Prostate gland (tissue), 2 donors: Measurements from ENCODE around the gene CCS. TPM values are rescaled to one million over a fixed set of nuclear protein-coding genes. Genes with fewer than 3 reads are reported as not detected.

Source experiments
- DNase-seq: peaks from one replicate; pipeline ENCODE4 v3.0.0-alpha.2; 2019; ENCODE audit warnings: low spot score
- H3K27ac ChIP-seq, 2 donors: fragments of 200-600 bp; sonication (generic); 2 replicates each; pipeline ENCODE4 v1.5.1; 2017 to 2019
- H3K27me3 ChIP-seq: fragments of 200-600 bp; sonication (generic); replicated peaks from 2 replicates; pipeline ENCODE4 v1.5.1; 2019; ENCODE audit not compliant: insufficient read depth
- H3K36me3 ChIP-seq, 2 donors: fragments of 200-600 bp; sonication (generic); 1 replicate in 1 of 2; 2 replicates in 1 of 2; pipeline versions ENCODE4 v1.5.1 to v1.8.1; 2017 to 2019
- H3K4me1 ChIP-seq: fragments of 200-600 bp; sonication (generic); replicated peaks from 2 replicates; pipeline ENCODE4 v1.5.1; 2019
- H3K4me3 ChIP-seq, 2 donors: fragments of 200-600 bp; sonication (generic); 2 replicates each; pipeline ENCODE4 v1.5.1; 2017 to 2019
- H3K9me3 ChIP-seq: fragments of 200-600 bp; sonication (generic); 2 replicates; pipeline ENCODE4 v1.5.1; 2017
- POLR2A ChIP-seq: fragments of 450-650 bp; IDR thresholded peaks from one replicate; pipeline ENCODE4 v1.6.1; 2016; ENCODE audit warnings: antibody characterized with exemption, mild to moderate bottlenecking
- POLR2AphosphoS5 ChIP-seq: sonication (generic); formaldehyde crosslinking; IDR thresholded peaks from one replicate; pipeline ENCODE4 v1.6.1; 2017; ENCODE audit warnings: antibody characterized with exemption
- WGBS: methylation state at CpG from one replicate; pipeline ENCODE4 v1.1.5; 2018; 5-methylcytosine and 5-hydroxymethylcytosine counted together
- intact Hi-C: fragments of 100-400 bp; cut with DNase I; formaldehyde crosslinking; loops from one replicate; pipeline ENCODE4 v1.14.2; 2022
- total RNA-seq, 2 donors: library from RNA; depleted of rRNA; stranded (reverse); fragments of >200 nt; gene quantifications; one replicate each; pipeline ENCODE4 v1.1.0, GENCODE V29; 2016
- TF ChIP-seq, protein P1 (sequence below), 4 experiments: fragments of 200-600 bp in 2 of 4; fragments of 450-650 bp in 2 of 4; sonication (generic) in 2 of 4; IDR thresholded peaks; 1 replicate in 3 of 4; 2 replicates in 1 of 4; pipeline ENCODE4 v1.5.1; 2016 to 2019; ENCODE audit warnings: antibody characterized with exemption in 4 of 4, mild to moderate bottlenecking in 2 of 4, moderate library complexity in 2 of 4

The CCS gene
- total RNA-seq, 2 donors from 2014 or later: 31.0 to 63.8 TPM

DNA sequence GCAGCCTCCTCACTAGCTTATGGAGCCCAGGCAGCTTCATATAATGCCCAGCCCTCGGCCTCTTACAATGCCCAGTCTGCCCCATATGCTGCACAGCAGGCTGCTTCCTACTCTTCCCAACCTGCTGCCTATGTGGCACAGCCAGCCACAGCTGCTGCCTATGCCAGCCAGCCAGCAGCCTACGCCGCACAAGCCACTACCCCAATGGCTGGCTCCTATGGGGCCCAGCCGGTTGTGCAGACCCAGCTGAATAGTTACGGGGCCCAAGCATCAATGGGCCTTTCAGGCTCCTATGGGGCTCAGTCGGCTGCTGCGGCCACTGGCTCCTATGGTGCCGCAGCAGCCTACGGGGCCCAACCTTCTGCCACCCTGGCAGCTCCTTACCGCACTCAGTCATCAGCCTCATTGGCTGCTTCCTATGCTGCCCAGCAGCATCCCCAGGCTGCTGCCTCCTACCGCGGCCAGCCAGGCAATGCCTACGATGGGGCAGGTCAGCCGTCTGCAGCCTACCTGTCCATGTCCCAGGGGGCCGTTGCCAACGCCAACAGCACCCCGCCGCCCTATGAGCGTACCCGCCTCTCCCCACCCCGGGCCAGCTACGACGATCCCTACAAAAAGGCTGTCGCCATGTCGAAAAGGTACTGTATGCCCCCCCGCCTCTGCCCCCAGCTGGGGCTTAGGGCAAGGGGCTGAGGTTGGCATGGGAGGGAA, 32.2 kb downstream of the CCS start:
- no peaks in the 10 kb centered on the region for H3K9me3 ChIP-seq
- WGBS: 96% methylated on average over 26 of the region's 26 CpGs
- H3K36me3 ChIP-seq: peaks cover 25 to 27% of the 10 kb centered on the region in 2 donors
- H3K4me1 ChIP-seq: peaks cover 13% of the 10 kb centered on the region
- intact Hi-C loops: no loop called here
- no peak for TF ChIP-seq POLR2A
- TF ChIP-seq POLR2AphosphoS5: no peak
- TF ChIP-seq, protein P1, sequence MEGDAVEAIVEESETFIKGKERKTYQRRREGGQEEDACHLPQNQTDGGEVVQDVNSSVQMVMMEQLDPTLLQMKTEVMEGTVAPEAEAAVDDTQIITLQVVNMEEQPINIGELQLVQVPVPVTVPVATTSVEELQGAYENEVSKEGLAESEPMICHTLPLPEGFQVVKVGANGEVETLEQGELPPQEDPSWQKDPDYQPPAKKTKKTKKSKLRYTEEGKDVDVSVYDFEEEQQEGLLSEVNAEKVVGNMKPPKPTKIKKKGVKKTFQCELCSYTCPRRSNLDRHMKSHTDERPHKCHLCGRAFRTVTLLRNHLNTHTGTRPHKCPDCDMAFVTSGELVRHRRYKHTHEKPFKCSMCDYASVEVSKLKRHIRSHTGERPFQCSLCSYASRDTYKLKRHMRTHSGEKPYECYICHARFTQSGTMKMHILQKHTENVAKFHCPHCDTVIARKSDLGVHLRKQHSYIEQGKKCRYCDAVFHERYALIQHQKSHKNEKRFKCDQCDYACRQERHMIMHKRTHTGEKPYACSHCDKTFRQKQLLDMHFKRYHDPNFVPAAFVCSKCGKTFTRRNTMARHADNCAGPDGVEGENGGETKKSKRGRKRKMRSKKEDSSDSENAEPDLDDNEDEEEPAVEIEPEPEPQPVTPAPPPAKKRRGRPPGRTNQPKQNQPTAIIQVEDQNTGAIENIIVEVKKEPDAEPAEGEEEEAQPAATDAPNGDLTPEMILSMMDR (IDR thresholded peaks at IDR 0.05): no peak
- H3K27ac ChIP-seq: no peak overlapping the region
- no peak for DNase-seq
- H3K27me3 ChIP-seq: no peaks in the 10 kb centered on the region
- no peak overlapping the region for H3K4me3 ChIP-seq

DNA sequence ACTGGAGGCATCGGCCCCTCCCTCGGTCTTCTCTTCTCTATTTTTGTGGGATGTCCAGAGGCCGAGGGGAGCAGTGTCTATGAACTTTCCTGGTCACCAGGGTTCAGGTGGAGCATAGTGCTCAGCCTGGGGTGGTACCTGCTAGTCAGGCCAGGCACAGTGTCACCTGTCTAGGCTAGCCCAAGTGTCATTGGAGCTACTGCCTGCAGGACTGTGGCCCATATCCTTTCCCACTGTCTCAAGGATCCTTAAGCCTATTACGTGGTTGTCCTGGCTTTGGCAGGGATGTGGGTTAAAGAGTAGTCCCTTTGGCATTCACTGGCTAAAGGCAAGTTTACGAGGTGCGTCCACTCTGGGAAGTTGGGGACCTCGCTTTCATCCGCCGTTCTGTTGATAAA, 32.8 kb downstream of the CCS start:
- Histone ChIP-seq H3K36me3 (peaks cover 25 to 27% of the 10 kb centered on the region in 2 donors), H3K9me3 (no peaks in the 10 kb centered on the region), H3K4me1 (peaks cover 9% of the 10 kb centered on the region), H3K27ac (no peak overlapping the region), H3K27me3 (no peaks in the 10 kb centered on the region), H3K4me3 (no peak overlapping the region)
- intact Hi-C loops: no loop called here
- no peak for DNase-seq
- 80% methylated on average over 9 of the region's 9 CpGs for WGBS
- no peak for TF ChIP-seq POLR2AphosphoS5

DNA sequence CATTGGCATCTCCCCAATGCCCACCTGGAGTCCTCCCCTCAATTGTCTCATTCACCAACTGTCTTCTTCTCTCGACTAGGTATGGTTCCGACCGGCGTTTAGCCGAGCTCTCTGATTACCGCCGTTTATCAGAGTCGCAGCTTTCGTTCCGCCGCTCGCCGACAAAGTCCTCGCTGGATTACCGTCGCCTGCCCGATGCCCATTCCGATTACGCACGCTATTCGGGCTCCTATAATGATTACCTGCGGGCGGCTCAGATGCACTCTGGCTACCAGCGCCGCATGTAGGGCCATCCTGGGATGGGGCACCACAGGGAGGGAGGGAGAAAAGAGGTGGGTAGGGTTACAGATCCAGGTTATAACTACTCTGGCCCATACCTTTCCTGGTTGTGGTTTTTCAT, 33.4 kb downstream of the CCS start:
- WGBS: 96% methylated on average over 25 of the region's 25 CpGs
- intact Hi-C loops: no loop called here
- Histone ChIP-seq H3K36me3 (peaks cover 25 to 27% of the 10 kb centered on the region in 2 donors), H3K4me3 (no peak overlapping the region), H3K9me3 (no peaks in the 10 kb centered on the region), H3K27me3 (no peaks in the 10 kb centered on the region), H3K27ac (no peak overlapping the region), H3K4me1 (peaks cover 4% of the 10 kb centered on the region)
- DNase-seq: no peak
- no peak for TF ChIP-seq POLR2AphosphoS5
- no peak for TF ChIP-seq POLR2A
- TF ChIP-seq, protein P1 (IDR thresholded peaks at IDR 0.05): no peak

DNA sequence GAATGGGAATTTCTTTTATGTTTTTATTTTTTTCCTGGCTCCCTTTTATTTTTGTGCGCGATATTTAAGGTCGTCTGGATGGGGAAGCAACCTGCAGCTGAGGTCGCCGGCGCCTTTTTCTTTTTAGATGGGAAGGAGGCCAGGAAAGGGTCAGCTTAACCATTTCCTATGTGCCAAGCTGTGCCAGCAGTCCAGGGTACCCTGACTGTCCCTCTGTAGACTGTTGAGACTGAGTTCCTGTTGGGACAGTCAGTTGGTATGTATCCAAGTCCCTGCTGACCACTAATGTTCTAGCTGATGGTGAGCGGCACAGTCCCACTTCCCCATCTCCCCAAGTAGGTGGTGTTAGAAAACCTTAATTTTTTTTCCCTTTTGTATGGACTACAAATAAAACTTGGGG, 33.9 kb downstream of the CCS start:
- no peak for DNase-seq
- Histone ChIP-seq H3K4me3 (no peak overlapping the region), H3K9me3 (no peaks in the 10 kb centered on the region), H3K36me3 (peaks cover 25 to 27% of the 10 kb centered on the region in 2 donors), H3K27ac (no peak overlapping the region), H3K4me1 (peaks cover 3% of the 10 kb centered on the region), H3K27me3 (no peaks in the 10 kb centered on the region)
- intact Hi-C loops: no loop called here
- 90% methylated on average over 7 of the region's 7 CpGs for WGBS
- TF ChIP-seq, protein P1 (IDR thresholded peaks at IDR 0.05): no peak
- TF ChIP-seq POLR2AphosphoS5 (no peak), POLR2A (no peak)

DNA sequence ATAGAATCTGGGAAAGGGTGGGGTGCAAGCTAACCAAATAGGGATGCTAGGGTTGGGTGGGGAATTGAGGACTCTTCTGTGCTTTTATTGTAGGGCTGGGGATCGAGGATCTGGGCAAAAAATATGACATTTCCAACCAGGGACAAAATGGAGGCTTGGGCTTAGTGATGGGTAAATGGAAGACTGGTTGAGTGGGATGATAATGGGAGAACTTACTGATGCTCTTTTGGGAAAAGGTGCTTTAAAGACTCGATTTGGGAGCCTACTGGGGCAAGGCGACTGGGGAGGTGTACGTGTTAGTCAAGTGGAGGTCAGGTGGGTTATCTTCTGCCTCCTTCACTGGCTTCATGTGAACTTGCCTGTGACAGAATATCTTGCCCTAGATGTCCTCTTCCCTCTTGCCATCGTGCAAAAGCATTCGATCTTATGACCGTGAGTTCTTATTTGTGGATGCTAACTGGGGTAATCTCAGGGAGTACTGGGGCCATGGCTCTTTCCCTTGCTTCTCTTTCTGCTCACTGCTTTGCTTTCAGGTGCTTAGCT, 35.1 kb downstream of the CCS start:
- no peaks in the 10 kb centered on the region for H3K27me3 ChIP-seq
- H3K36me3 ChIP-seq: peaks cover 25 to 27% of the 10 kb centered on the region in 2 donors

More for the DNA sequence above, 35.1 kb downstream of the CCS start:
- H3K4me1 ChIP-seq: peaks cover 2% of the 10 kb centered on the region
- no peak overlapping the region for H3K4me3 ChIP-seq
- intact Hi-C loops: no loop called here
- TF ChIP-seq POLR2A (no peak), POLR2AphosphoS5 (no peak)
- TF ChIP-seq, protein P1 (IDR thresholded peaks at IDR 0.05): no peak
- WGBS: 89% methylated on average over 7 of the region's 7 CpGs
- no peaks in the 10 kb centered on the region for H3K9me3 ChIP-seq
- no peak overlapping the region for H3K27ac ChIP-seq
- DNase-seq: no peak
